Duodenal mucosa (tissue), 2 donors: ENCODE results near the gene JAKMIP2.

Experiments used
- H3K27ac ChIP-seq: one replicate; pipeline ENCODE4 v1.7.0; 2013; ENCODE audit warnings: low read depth, low read length
- H3K27me3 ChIP-seq, 2 donors: one replicate each; pipeline ENCODE4 v1.7.0; 2013; ENCODE audit warnings: low read length in 2 of 2, control low read depth in 1 of 2; ENCODE audit not compliant: insufficient read depth in 2 of 2, control insufficient read depth in 1 of 2
- H3K36me3 ChIP-seq, 2 donors: one replicate each; pipeline ENCODE4 v1.7.0; 2013; ENCODE audit warnings: low read length in 2 of 2, control low read depth in 1 of 2; ENCODE audit not compliant: insufficient read depth in 2 of 2, control insufficient read depth in 1 of 2
- H3K4me1 ChIP-seq, 2 donors: one replicate each; pipeline ENCODE4 v1.7.0; 2013; ENCODE audit warnings: low read length in 2 of 2, control low read depth in 1 of 2; ENCODE audit not compliant: insufficient read depth in 2 of 2, control insufficient read depth in 1 of 2
- H3K4me3 ChIP-seq, 2 donors: one replicate each; pipeline ENCODE4 v1.7.0; 2013; ENCODE audit warnings: low read length in 2 of 2, low read depth in 1 of 2
- H3K9ac ChIP-seq, 2 donors: one replicate each; pipeline ENCODE4 v1.7.0; 2013; ENCODE audit warnings: low read length in 2 of 2, low read depth in 1 of 2
- H3K9me3 ChIP-seq, 2 donors: one replicate each; pipeline ENCODE4 v1.7.0; 2013; ENCODE audit warnings: low read length in 2 of 2, control low read depth in 1 of 2; ENCODE audit not compliant: control insufficient read depth in 1 of 2

Gene JAKMIP2

GRCh38 chr5:147767048-147767447, 15.5 kb downstream of the JAKMIP2 start:
- H3K9me3 ChIP-seq, result no peaks in the 10 kb centered on the region
- H3K36me3 ChIP-seq, result no peaks in the 10 kb centered on the region
- H3K27ac ChIP-seq, result no peak overlapping the region

DNA sequence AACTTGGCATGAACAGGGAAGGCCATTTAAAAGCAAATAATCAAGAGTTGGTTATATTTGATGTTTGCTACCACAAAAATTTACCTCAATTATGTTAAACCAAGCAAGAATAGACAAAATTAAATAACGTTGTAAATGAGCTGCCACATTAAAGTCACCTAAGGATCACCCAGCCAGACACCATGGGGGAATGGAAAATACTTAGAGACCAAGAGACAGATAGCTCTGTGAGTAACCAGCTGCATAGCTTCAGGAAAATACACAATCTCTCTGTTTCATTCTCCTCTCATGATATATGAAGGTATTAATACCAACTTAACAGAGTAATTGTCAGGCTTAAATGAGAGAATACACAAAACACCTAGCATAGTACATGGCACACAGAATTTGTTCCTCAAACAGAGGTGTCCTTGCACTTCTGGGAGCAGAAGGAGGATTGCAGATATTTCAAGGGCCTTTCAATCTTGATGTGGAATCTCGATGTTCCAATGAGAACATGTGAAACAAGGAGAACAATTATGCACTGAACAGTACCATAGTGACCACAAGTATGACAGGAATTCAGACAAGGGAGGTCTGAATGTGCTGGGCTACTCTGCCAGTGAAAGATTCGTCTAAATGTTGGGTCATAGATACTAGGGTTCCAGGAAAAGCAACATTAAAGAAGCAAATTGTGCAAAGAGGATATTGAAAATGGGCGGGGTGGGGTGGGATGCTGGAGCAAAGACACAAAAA, 18.6 kb downstream of the JAKMIP2 start:
- Histone ChIP-seq H3K9ac (no peak overlapping the region), H3K9me3 (no peaks in the 10 kb centered on the region), H3K4me3 (no peak overlapping the region), H3K27me3 (no peaks in the 10 kb centered on the region), H3K27ac (no peak overlapping the region), H3K36me3 (no peaks in the 10 kb centered on the region), H3K4me1 (no peaks in the 10 kb centered on the region)

More at GRCh38 chr5:147767048-147767447, 15.5 kb downstream of the JAKMIP2 start:
- no peak overlapping the region for H3K9ac ChIP-seq
- no peaks in the 10 kb centered on the region for H3K27me3 ChIP-seq
- no peaks in the 10 kb centered on the region for H3K4me1 ChIP-seq
- no peak overlapping the region for H3K4me3 ChIP-seq

DNA sequence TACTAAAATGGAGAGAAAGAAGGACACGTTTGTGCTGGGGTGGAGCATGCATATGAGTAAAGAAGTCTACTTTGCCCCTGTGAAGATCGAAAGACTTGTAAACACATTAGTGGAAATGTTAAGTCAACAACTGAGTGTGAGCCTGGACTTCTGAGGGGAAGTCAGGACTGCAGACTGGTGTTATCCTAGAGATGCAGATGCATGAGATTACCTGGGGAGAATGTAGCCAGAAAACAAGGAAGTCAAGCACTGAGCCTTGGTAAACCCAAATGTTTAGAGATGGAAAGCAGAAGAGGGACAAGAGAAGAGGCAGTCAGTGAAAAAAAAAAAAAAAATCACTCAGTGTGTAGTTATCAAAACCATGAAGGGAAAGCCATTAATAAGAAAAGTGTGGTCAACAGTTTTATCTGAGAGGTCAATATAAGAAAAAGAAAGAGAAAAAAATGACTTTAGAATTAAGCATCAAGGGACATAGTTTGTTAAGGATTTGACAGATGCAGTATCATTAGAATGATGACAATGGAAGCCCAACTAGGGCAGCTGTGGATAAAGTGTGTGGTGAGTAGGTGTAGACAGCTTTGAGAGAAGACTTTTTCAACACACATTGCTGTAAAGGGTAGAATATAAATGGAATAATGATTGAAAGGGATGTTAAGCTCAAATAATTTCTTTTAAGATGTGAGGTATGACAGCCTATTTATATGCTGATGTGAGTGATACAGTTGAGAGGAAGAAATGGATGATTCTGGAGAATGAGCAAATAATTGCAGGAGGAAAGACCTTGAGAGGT, 22.2 kb downstream of the JAKMIP2 start:
- H3K27me3 ChIP-seq, result no peaks in the 10 kb centered on the region
- H3K4me3 ChIP-seq, result no peak overlapping the region
- H3K4me1 ChIP-seq, result no peaks in the 10 kb centered on the region
- H3K9ac ChIP-seq, result no peak overlapping the region
- no peaks in the 10 kb centered on the region for H3K36me3 ChIP-seq
- no peak overlapping the region for H3K27ac ChIP-seq
- H3K9me3 ChIP-seq, result no peaks in the 10 kb centered on the region

DNA sequence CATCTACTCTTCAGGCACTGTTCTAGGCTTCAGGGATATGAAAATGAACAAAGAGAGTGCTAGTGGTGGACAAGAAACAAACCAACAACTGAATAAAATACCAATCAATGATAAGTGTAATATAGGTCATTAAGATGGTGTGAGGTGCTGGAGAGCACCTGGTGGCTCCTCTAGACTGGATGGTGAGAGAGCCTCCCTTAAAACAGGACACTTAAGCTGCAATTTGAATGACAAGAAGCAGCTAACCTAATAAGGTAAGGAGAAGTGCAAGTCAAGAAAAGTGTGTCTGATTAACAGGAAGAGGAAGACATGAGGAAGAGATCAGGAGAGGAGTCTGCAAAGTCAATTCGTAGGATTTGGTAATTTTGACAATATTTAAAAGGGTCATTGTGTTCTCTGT, 23.1 kb downstream of the JAKMIP2 start:
- Histone ChIP-seq H3K27ac (no peak overlapping the region), H3K36me3 (no peaks in the 10 kb centered on the region), H3K4me1 (no peaks in the 10 kb centered on the region), H3K9ac (no peak overlapping the region), H3K4me3 (no peak overlapping the region), H3K27me3 (no peaks in the 10 kb centered on the region), H3K9me3 (no peaks in the 10 kb centered on the region)

GRCh38 chr5:147756566-147756965, 26.0 kb downstream of the JAKMIP2 start:
- Histone ChIP-seq H3K27ac (no peak overlapping the region), H3K4me1 (no peaks in the 10 kb centered on the region), H3K27me3 (no peaks in the 10 kb centered on the region), H3K9ac (no peak overlapping the region), H3K4me3 (no peak overlapping the region), H3K36me3 (no peaks in the 10 kb centered on the region), H3K9me3 (no peaks in the 10 kb centered on the region)

DNA sequence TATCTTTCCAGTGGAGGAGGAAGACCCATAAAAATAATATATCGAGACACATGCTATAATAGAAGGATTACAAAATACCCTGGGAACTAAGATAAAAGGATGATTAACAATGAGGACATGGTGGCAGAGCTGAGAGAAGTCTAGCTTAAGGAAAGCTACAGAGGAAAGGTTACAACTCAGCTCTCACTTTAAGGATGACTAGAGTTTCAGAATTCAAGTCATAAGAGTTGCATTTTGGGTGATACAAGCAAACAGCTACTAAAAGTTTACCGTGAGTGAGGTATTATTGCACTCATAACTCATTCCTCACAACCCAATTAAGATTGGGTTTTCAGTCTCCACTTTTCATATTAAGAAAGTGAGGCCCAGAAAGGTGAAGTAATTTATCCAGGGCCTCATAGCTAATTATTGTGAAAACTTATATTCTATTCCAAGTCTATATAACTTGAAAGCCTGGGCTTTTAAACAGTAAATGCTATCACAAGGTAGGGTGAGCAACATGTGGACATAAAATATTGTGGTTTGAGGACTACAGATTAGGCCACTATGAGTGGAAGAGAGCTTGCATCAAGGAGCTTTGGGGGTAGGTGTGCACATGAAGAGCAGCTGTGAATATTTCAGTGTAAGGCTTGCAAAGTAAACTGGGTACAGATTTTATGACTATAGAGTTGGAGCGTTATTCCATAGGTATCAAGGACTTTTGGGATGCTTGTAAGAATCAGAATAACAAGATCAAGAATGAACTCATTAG, 28.0 kb downstream of the JAKMIP2 start:
- Histone ChIP-seq H3K9me3 (no peaks in the 10 kb centered on the region), H3K4me1 (no peaks in the 10 kb centered on the region), H3K27me3 (no peaks in the 10 kb centered on the region), H3K36me3 (no peaks in the 10 kb centered on the region), H3K4me3 (no peak overlapping the region), H3K9ac (no peak overlapping the region), H3K27ac (no peak overlapping the region)

GRCh38 chr5:147753765-147754164, 28.8 kb downstream of the JAKMIP2 start:
- Histone ChIP-seq H3K27me3 (no peaks in the 10 kb centered on the region), H3K4me1 (no peaks in the 10 kb centered on the region), H3K36me3 (no peaks in the 10 kb centered on the region), H3K27ac (no peak overlapping the region), H3K9me3 (no peaks in the 10 kb centered on the region), H3K4me3 (no peak overlapping the region), H3K9ac (no peak overlapping the region)

- Histone ChIP-seq H3K27ac (no peak overlapping the region), H3K4me1 (no peaks in the 10 kb centered on the region), H3K27me3 (no peaks in the 10 kb centered on the region)
Observed at GRCh38 chr5:147752666-147753290, 29.8 kb downstream of the JAKMIP2 start.

GRCh38 chr5:147752033-147752432, 30.5 kb downstream of the JAKMIP2 start:
- Histone ChIP-seq H3K4me1 (no peaks in the 10 kb centered on the region), H3K36me3 (no peaks in the 10 kb centered on the region), H3K27ac (no peak overlapping the region), H3K9me3 (no peaks in the 10 kb centered on the region), H3K9ac (no peak overlapping the region), H3K27me3 (no peaks in the 10 kb centered on the region), H3K4me3 (no peak overlapping the region)

More at GRCh38 chr5:147752666-147753290, 29.8 kb downstream of the JAKMIP2 start:
- Histone ChIP-seq H3K36me3 (no peaks in the 10 kb centered on the region), H3K9me3 (no peaks in the 10 kb centered on the region), H3K4me3 (no peak overlapping the region), H3K9ac (no peak overlapping the region)
